ENCODE measurements around the gene CISTR. TPM values are rescaled to one million over a fixed set of nuclear protein-coding genes. Genes with fewer than 3 reads are reported as not detected.

The CISTR gene
- polyA plus RNA-seq, 3 donors = not detected

GRCh38 chr12:53749986-53750811, 1.6 kb downstream of the CISTR start:
- 46 to 59% (median 52%) methylated on average over 10 of the region's 10 CpGs for WGBS, 3 donors
- no peak overlapping the region for H3K27ac ChIP-seq (ENCODE audit: low read depth, low read length)

- no peak overlapping the region for H3K27ac ChIP-seq (ENCODE audit: low read depth, low read length)
- 44 to 50% (median 44%) methylated on average over 19 to 22 of the region's 22 CpGs for WGBS, 3 donors
Measured at GRCh38 chr12:53748072-53748840, 3.5 kb downstream of the CISTR start.

- 24 to 40% (median 31%) methylated on average over 4 to 5 of the region's 5 CpGs for WGBS, 3 donors
- H3K27ac ChIP-seq (ENCODE audit: low read depth, low read length) = no peak overlapping the region
Measured at GRCh38 chr12:53747095-53747494, 4.7 kb downstream of the CISTR start.

GRCh38 chr12:53746592-53747092, 5.1 kb downstream of the CISTR start:
- 0 to 1% (median 0%) methylated on average over 20 of the region's 20 CpGs for WGBS, 3 donors

GRCh38 chr12:53744751-53745150, 7.0 kb downstream of the CISTR start:
- H3K27ac ChIP-seq (ENCODE audit: low read depth, low read length) = no peak overlapping the region
- WGBS, 3 donors = 47 to 64% (median 61%) methylated on average over 6 of the region's 6 CpGs

More at GRCh38 chr12:53746592-53747092, 5.1 kb downstream of the CISTR start:
- H3K27ac ChIP-seq (ENCODE audit: low read depth, low read length) = no peak overlapping the region

GRCh38 chr12:53744130-53744441, 7.7 kb downstream of the CISTR start:
- no peak overlapping the region for H3K27ac ChIP-seq (ENCODE audit: low read depth, low read length)
- WGBS, 3 donors = 69 to 87% (median 85%) methylated on average over 1 of the region's 1 CpG

GRCh38 chr12:53743266-53744129, 8.3 kb downstream of the CISTR start:
- WGBS, 3 donors = 15 to 18% (median 17%) methylated on average over 16 of the region's 16 CpGs

GRCh38 chr12:53740130-53740491, 11.7 kb downstream of the CISTR start:
- H3K27ac ChIP-seq (ENCODE audit: low read depth, low read length) = no peak overlapping the region
- WGBS, 3 donors = 72 to 76% (median 74%) methylated on average over 3 of the region's 3 CpGs

More at GRCh38 chr12:53743266-53744129, 8.3 kb downstream of the CISTR start:
- no peak overlapping the region for H3K27ac ChIP-seq (ENCODE audit: low read depth, low read length)

GRCh38 chr12:53739214-53740129, 12.3 kb downstream of the CISTR start:
- WGBS, 3 donors = 5% methylated on average over 43 to 50 of the region's 50 CpGs

GRCh38 chr12:53738406-53739213, 13.2 kb downstream of the CISTR start:
- H3K27ac ChIP-seq (ENCODE audit: low read depth, low read length) = no peak overlapping the region
- WGBS, 3 donors = 8 to 11% (median 8%) methylated on average over 26 to 32 of the region's 32 CpGs

More at GRCh38 chr12:53739214-53740129, 12.3 kb downstream of the CISTR start:
- no peak overlapping the region for H3K27ac ChIP-seq (ENCODE audit: low read depth, low read length)

GRCh38 chr12:53737951-53738405, 13.8 kb downstream of the CISTR start:
- 44 to 59% (median 53%) methylated on average over 14 of the region's 14 CpGs for WGBS, 3 donors
- no peak overlapping the region for H3K27ac ChIP-seq (ENCODE audit: low read depth, low read length)

GRCh38 chr12:53737093-53737808, 14.5 kb downstream of the CISTR start:
- no peak overlapping the region for H3K27ac ChIP-seq (ENCODE audit: low read depth, low read length)
- WGBS, 3 donors = 73 to 89% (median 80%) methylated on average over 14 of the region's 14 CpGs

GRCh38 chr12:53736592-53736991, 15.2 kb downstream of the CISTR start:
- WGBS, 3 donors = 87 to 91% (median 90%) methylated on average over 6 of the region's 6 CpGs
- H3K27ac ChIP-seq (ENCODE audit: low read depth, low read length) = no peak overlapping the region

GRCh38 chr12:53735556-53735955, 16.2 kb downstream of the CISTR start:
- 13 to 77% (median 56%) methylated on average over 2 of the region's 2 CpGs for WGBS, 3 donors

GRCh38 chr12:53734425-53734824, 17.4 kb downstream of the CISTR start:
- no peak overlapping the region for H3K27ac ChIP-seq (ENCODE audit: low read depth, low read length)
- WGBS, 3 donors = 88 to 93% (median 90%) methylated on average over 9 of the region's 9 CpGs

More at GRCh38 chr12:53735556-53735955, 16.2 kb downstream of the CISTR start:
- no peak overlapping the region for H3K27ac ChIP-seq (ENCODE audit: low read depth, low read length)

- 31 to 70% (median 35%) methylated on average over 5 of the region's 5 CpGs for WGBS, 3 donors
- H3K27ac ChIP-seq (ENCODE audit: low read depth, low read length) = no peak overlapping the region
Measured at GRCh38 chr12:53733807-53734200, 18.0 kb downstream of the CISTR start.

All from adipose tissue (tissue), 3 donors.